ENCODE measurements around the gene NXN. TPM values are rescaled to one million over a fixed set of nuclear protein-coding genes. Genes with fewer than 3 reads are reported as not detected.

NXN gene
- total RNA-seq, 3 donors from 2014 or later: 5.3 to 98.1 (median 9.7) TPM

DNA sequence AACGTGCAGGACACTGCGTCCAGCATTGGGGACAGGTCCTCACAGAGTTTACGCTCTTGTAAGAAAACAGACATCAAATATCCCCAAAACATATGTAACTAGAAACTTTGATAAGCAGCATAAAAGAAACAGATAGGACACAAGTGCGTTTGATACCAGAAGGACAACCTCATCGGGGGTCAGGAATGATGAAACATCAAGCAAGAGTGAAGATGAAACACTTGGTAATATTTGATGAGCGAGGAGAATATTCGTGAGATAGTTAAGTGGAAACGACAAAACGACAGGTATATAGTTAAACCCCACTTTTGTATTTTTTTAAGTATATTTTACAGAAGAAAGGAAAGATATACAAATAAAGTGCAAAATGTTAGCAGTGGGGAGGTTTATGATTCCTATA, 55.9 kb downstream of the NXN start:
- DNase-seq: no peak
- no peak for ATAC-seq
- TF ChIP-seq, protein P1, sequence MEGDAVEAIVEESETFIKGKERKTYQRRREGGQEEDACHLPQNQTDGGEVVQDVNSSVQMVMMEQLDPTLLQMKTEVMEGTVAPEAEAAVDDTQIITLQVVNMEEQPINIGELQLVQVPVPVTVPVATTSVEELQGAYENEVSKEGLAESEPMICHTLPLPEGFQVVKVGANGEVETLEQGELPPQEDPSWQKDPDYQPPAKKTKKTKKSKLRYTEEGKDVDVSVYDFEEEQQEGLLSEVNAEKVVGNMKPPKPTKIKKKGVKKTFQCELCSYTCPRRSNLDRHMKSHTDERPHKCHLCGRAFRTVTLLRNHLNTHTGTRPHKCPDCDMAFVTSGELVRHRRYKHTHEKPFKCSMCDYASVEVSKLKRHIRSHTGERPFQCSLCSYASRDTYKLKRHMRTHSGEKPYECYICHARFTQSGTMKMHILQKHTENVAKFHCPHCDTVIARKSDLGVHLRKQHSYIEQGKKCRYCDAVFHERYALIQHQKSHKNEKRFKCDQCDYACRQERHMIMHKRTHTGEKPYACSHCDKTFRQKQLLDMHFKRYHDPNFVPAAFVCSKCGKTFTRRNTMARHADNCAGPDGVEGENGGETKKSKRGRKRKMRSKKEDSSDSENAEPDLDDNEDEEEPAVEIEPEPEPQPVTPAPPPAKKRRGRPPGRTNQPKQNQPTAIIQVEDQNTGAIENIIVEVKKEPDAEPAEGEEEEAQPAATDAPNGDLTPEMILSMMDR (IDR thresholded peaks at IDR 0.05): no peak

DNA sequence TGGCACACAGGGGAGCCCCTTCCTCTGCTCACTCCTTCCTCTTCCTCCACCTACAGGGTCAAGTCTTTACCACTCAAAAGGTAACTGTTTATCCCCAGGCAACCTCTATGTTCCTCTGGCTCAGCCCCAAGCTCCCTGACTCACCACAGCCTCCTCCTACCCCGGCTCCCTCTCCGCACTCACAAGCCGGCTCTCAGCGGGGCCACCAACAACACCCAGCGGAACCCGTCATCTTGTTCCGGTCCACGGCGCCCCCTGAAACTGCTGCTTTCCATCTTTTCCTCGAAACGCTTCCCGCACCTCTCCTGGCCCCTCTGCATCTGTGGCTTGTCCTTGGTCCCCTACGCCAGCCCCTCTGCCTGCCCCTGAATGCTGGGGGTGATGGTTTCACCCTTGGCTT, 58.4 kb downstream of the NXN start:
- Histone ChIP-seq H3K9me3 (no peaks in the 10 kb centered on the region), H3K36me3 (ENCODE audit: low read depth) (no peaks in the 10 kb centered on the region), H3K4me1 (ENCODE audit: low read depth) (no peaks in the 10 kb centered on the region), H3K4me3 (no peak overlapping the region)
- DNase-seq: peak in 1 of 3 donors; percentile 30
- intact Hi-C loops (cut with DNase I, micrococcal nuclease): no loop called here
- TF ChIP-seq, protein P1 (IDR thresholded peaks at IDR 0.05): no peak
- no peak for ATAC-seq

More for the DNA sequence above, 55.9 kb downstream of the NXN start:
- intact Hi-C loops (cut with DNase I, micrococcal nuclease): no loop called here
- H3K4me3 ChIP-seq: no peak overlapping the region
- no peaks in the 10 kb centered on the region for H3K36me3 ChIP-seq (ENCODE audit: low read depth)
- no peaks in the 10 kb centered on the region for H3K4me1 ChIP-seq (ENCODE audit: low read depth)
- H3K9me3 ChIP-seq: no peaks in the 10 kb centered on the region

DNA sequence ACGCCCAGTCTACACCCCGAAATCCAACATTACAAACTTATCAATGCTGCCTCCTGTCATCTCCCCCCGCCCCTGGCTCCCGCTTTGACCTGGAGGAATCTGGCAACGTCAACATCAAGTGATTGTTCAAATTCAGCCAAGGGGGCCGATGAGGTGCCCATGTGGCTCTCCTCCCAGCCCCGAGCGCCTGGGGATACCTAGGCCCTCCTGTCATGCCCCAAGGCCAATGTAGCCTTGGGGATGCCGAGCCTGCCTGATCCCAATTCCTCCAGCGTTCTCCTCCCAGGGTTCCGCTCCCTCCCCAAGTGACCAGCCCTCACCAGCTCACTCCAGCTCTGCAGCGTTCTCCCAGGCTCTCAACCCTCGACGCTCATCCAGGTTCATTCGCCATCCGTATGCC, 59.4 kb downstream of the NXN start:
- Histone ChIP-seq H3K4me1 (ENCODE audit: low read depth) (no peaks in the 10 kb centered on the region), H3K36me3 (ENCODE audit: low read depth) (no peaks in the 10 kb centered on the region), H3K4me3 (no peak overlapping the region), H3K9me3 (no peaks in the 10 kb centered on the region)
- ATAC-seq (no peak), DNase-seq (peak in 1 of 3 donors; percentile 24)
- intact Hi-C loops (cut with DNase I, micrococcal nuclease): no loop called here
- TF ChIP-seq, protein P1 (IDR thresholded peaks at IDR 0.05): no peak

DNA sequence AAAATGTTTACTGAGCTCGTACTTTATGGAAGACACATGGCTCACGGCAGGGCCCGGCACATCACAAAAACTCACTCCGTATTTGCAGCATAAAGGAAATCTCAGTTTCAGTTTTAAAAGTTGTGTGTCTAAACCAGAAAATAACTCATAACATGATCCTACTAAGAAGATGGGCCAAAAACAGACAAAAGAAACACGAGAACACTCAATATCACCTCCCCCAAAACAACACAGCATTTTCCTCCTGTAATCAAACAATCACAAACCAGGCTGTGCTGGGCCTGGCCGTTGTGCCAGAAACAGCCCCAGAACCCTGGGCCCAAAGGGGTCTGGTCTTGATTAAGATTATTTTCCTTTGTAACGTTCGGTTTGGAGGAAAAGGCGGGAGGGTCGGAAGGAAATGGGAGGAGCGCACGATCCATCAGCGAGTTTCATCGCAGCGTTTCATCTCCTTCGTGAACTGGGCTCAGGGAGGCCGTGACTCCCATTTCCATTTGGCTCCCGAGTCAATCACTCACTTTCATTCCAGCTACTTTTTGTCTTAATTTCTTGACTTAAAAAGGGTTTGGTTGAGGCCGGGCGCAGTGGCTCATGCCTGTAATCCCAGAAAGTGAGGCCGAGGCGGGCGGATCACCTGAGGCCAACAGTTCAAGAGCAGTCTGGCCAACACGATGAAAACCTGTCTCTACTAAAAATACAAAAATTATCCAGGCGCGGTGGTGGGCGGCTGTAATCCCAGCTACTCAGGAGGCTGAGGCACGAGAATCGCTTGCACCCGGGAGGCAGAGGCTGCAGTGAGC, 61.4 kb downstream of the NXN start:
- ATAC-seq (no peak), DNase-seq (peak in 1 of 3 donors; percentile 14)
- Histone ChIP-seq H3K4me1 (ENCODE audit: low read depth) (no peaks in the 10 kb centered on the region), H3K4me3 (no peak overlapping the region), H3K36me3 (ENCODE audit: low read depth) (no peaks in the 10 kb centered on the region), H3K9me3 (no peaks in the 10 kb centered on the region)
- intact Hi-C loops (cut with DNase I, micrococcal nuclease): no loop called here
- TF ChIP-seq, protein P1 (IDR thresholded peaks at IDR 0.05): no peak

DNA sequence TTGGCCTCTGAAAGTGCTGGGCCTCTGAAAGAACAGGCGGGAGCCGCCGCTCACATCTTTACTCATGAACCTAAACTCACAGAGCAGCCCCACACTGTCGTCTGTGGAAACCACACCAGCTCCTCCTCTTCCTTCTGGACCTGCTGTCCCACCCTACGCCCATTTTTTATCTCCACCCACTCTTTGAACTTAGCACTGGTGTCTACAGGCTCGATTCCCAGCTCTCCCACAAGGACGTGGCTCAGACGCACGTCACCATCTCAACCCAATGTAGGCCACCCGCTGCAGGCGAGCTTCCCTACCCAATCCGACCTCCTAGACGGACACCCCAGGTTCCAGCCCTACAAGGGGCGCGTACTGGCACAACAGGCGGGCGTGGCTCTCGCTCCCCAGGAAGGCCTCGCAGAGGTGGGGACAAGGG, 62.2 kb downstream of the NXN start:
- TF ChIP-seq, protein P1 (IDR thresholded peaks at IDR 0.05): no peak
- intact Hi-C loops (cut with DNase I, micrococcal nuclease): no loop called here
- no peaks in the 10 kb centered on the region for H3K4me1 ChIP-seq (ENCODE audit: low read depth)

More for the DNA sequence above, 62.2 kb downstream of the NXN start:
- ATAC-seq (no peak), DNase-seq (peak in 1 of 3 donors; percentile 39)
- Histone ChIP-seq H3K9me3 (no peaks in the 10 kb centered on the region), H3K36me3 (ENCODE audit: low read depth) (no peaks in the 10 kb centered on the region), H3K4me3 (no peak overlapping the region)
